Measurements from ENCODE around the gene KIRREL2.

DNA sequence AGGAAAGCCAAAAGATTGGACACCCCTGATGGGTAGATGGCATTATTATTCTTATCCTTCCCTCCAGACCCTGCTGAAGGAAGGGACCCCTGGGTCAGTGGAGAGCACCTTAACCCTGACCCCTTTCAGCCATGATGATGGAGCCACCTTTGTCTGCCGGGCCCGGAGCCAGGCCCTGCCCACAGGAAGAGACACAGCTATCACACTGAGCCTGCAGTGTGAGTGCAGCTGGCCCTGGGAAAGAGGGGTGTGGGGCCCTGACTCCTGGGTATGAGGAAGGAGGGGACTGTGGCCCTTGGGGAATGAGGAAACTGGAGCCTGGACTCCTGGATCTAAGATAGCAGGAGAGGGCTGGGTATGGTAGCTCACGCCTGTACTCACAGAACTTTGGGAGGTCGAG is 2.7 kb downstream of the KIRREL2 start:
- TF ChIP-seq CTCF (IDR thresholded peaks at IDR 0.05) (no peak), POLR2A (IDR thresholded peaks at IDR 0.05) (no peak)
